HFF-Myc (cell line): ENCODE results near the gene CLCN2.

Experiments used
- DNase-seq: peaks from one replicate; pipeline ENCODE4 v3.0.0-alpha.2; 2011; ENCODE audit warnings: low read depth; ENCODE audit errors: extremely low read depth
- H3K4me3 ChIP-seq: replicated peaks from 2 replicates; pipeline ENCODE4 v1.5.1; 2011; ENCODE audit warnings: low read depth, mild to moderate bottlenecking, control low read depth, low read length
- CTCF ChIP-seq: IDR thresholded peaks from 2 replicates; pipeline ENCODE4 v1.5.1; 2012; ENCODE audit warnings: mild to moderate bottlenecking, low read depth, low read length, control low read depth; ENCODE audit errors: missing control alignments

Gene CLCN2

DNA sequence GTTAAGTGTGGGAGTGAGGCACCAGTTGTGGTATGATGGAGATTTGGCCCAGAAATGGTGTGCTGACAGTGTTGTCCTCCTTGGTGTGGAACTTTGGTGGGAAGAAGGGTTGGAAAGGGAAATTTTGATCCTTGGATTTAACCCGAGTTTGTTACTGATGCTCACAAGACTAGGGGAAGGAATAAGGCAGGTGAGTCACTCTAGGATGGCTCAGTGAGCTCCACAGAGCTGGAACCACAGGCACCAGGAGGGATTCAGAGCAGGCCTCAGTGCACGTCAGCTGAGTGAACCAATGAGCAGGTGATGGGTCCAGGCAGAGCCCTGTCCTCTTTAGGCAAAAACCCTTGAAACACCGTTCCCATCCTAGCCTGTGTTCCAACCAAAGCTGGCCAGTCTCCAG, 29.9 kb upstream of the CLCN2 start:
- TF ChIP-seq CTCF, result no peak
- no peak overlapping the region for H3K4me3 ChIP-seq
- no peak for DNase-seq

- TF ChIP-seq CTCF, result no peak
- DNase-seq, result no peak
- H3K4me3 ChIP-seq, result no peak overlapping the region
Measured at GRCh38 chr3:184389935-184390528, 28.6 kb upstream of the CLCN2 start.

DNA sequence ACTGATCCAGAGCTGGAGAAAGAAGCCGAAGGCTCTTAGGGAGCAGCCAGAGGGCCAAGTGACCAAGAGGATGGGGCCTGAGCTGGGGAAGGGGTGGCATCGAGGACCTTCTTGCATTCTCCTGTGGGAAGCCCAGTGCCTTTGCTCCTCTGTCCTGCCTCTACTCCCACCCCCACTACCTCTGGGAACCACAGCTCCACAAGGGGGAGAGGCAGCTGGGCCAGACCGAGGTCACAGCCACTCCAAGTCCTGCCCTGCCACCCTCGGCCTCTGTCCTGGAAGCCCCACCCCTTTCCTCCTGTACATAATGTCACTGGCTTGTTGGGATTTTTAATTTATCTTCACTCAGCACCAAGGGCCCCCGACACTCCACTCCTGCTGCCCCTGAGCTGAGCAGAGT, 28.0 kb upstream of the CLCN2 start:
- no peak for DNase-seq
- TF ChIP-seq CTCF, result no peak
- no peak overlapping the region for H3K4me3 ChIP-seq

DNA sequence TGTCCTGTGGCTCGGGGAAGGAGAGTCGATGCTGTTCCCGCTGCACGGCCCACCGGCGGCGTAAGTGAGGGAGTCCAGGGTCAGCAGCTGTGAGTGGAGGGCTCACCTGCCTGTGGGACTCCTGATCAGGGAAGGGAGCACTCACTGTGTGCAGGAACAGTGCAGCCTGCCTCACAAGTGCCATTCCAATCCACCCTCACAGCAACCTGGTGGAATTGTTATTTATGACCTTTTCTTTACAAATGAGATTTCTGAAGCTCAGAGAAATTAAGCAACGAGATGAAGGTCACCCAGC, 27.5 kb upstream of the CLCN2 start:
- H3K4me3 ChIP-seq, result no peak overlapping the region
- no peak for TF ChIP-seq CTCF
- no peak for DNase-seq

DNA sequence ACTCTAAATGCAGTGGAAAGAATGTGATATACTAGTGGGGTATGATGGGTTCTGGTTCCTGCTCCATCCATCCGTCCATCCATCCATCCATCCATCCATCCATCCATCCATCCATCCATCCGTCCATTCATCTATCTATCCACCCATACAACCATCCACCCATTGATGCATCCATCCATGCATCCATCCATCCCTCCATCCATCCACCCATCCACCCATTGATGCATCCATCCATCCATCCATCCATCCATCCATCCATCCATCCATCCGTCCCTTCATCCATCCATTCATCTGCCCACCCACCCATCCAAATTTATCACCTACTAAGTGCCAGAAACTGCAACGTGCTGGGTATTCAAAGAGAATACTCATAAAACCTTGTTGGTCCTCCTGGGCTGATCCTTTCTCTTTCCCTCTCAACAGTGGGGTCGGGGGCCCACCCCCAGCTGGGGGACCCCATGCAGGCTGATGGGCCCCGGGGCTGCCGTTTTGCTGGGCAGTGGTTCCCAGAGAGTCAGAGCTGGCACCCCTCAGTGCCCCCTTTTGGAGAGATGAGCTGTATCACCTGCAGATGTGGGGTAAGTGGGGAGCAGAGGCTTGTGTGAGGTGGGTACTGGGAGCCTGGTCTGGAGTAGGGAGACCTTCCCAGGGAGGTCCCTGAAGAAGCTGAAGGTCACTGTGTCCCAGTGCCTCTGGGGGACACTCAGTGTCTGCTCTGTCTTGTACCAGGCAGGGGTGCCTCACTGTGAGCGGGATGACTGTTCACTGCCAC, 26.9 kb upstream of the CLCN2 start:
- no peak overlapping the region for H3K4me3 ChIP-seq
- no peak for DNase-seq
- no peak for TF ChIP-seq CTCF

GRCh38 chr3:184387174-184387714, 25.8 kb upstream of the CLCN2 start:
- no peak for DNase-seq
- TF ChIP-seq CTCF, result no peak
- H3K4me3 ChIP-seq, result no peak overlapping the region
